Activated naive CD8-positive, alpha-beta T cell treated with anti-CD3 and anti-CD28 coated beads, Interleukin-2, amount 50 U/mL, for 24 hours (primary cell): ENCODE data around the gene LCP1.
"Not testable (repeated sequence)": the region's sequence is repeated elsewhere in the genome, so short reads cannot be mapped to it uniquely, and the experiment has no call there.

Source experiments
- ATAC-seq: fragments of 150-1000 bp; cut with Tn5 transposase; one replicate; pipeline ENCODE4 v1.10.0; 2021
- DNase-seq: peaks from one replicate; pipeline ENCODE4 v3.0.0; 2021
- H3K27ac Mint-ChIP-seq: one replicate; pipeline ENCODE4 v1.8.0; 2021; ENCODE audit warnings: mild to moderate bottlenecking, mixed read lengths
- H3K27me3 Mint-ChIP-seq: one replicate; pipeline ENCODE4 v1.8.0; 2021; ENCODE audit warnings: mixed read lengths
- H3K36me3 Mint-ChIP-seq: one replicate; pipeline ENCODE4 v1.8.0; 2021; ENCODE audit warnings: low read depth, mixed read lengths
- H3K4me1 Mint-ChIP-seq: one replicate; pipeline ENCODE4 v1.8.0; 2021; ENCODE audit warnings: mixed read lengths
- H3K4me3 Mint-ChIP-seq: one replicate; pipeline ENCODE4 v1.8.0; 2021; ENCODE audit warnings: mild to moderate bottlenecking, moderate library complexity, mixed read lengths
- H3K9me3 Mint-ChIP-seq: one replicate; pipeline ENCODE4 v1.8.0; 2021; ENCODE audit warnings: mixed read lengths

Gene LCP1

DNA sequence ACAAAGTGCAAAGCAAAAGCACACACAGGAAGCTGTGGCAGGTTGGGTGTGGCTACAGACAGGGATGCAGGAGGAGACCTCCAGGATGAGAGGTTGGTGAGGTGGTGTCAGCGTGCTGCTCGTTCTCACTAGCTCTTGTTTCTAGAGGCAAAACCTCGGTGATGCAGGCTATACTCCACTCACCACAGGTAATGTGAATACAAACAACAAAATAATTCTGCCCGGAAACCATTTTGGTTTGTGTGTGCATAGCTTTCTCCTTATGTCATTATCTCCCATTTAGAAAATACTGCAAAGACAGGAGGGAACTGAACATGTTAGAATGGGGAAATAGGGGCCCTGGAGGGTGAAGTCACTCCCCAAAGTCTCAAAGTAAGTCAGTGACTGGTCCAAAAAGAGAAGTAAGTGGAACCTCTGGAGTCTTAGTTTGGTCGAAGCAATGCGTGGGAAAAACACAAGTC lies 9.4 kb downstream of the LCP1 start:
- Mint-ChIP-seq H3K9me3 (no peaks in the 10 kb centered on the region), H3K27me3 (no peaks in the 10 kb centered on the region), H3K4me3 (peak overlapping the region; percentile 92), H3K36me3 (peaks cover 68% of the 10 kb centered on the region), H3K27ac (peak overlapping the region; percentile 96), H3K4me1 (peaks cover 99% of the 10 kb centered on the region)
- DNase-seq (peak; percentile 42), ATAC-seq (peak; percentile 11)

DNA sequence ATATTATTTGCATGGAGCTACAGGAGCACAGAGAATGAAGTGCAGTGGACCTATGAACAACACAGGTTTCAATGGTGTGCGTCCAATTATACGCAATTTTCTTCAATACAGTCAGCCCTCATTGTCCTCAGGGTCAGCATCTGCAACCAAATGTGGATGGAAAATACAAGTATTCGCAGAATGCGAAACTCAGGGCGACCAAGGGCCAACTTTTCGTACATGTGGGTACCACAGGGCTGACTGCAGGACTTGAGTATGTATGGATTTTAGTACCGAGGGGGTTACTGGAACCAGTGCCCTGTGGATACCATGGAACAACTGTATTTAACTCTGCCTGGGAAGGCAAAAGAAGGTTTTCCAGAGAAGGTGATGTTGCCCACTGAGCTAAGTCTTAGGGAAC lies 10.2 kb downstream of the LCP1 start:
- ATAC-seq, result no peak
- H3K27ac Mint-ChIP-seq, result peak overlapping the region; percentile 96
- H3K4me1 Mint-ChIP-seq, result peaks cover 100% of the 10 kb centered on the region
- peak overlapping the region; percentile 92 for H3K4me3 Mint-ChIP-seq
- H3K27me3 Mint-ChIP-seq, result no peaks in the 10 kb centered on the region
- DNase-seq, result no peak
- no peaks in the 10 kb centered on the region for H3K9me3 Mint-ChIP-seq
- H3K36me3 Mint-ChIP-seq, result peaks cover 69% of the 10 kb centered on the region

DNA sequence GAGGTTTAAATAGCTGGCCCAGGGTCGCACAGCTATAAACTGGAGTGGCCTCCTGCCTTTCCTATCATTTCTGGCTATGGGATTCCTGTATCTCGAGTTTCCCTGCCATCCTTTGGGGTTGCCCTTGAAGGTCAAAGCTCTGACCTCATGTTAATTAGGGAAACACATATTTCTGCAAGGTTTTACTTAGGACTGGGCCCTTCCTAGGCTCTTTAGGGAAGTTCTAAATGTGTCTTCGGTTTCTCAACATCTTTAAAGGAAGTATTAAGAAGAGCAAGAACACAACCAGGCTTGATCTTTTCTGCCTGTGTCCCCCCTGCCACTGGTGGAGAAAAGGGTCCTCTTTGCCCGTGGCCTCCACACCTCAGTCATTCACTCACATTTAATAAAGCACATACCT lies 10.8 kb downstream of the LCP1 start:
- Mint-ChIP-seq H3K27ac (peak overlapping the region; percentile 96), H3K36me3 (peaks cover 65% of the 10 kb centered on the region), H3K27me3 (no peaks in the 10 kb centered on the region), H3K9me3 (no peaks in the 10 kb centered on the region), H3K4me3 (peak overlapping the region; percentile 92), H3K4me1 (peaks cover 100% of the 10 kb centered on the region)
- ATAC-seq (no peak), DNase-seq (no peak)

DNA sequence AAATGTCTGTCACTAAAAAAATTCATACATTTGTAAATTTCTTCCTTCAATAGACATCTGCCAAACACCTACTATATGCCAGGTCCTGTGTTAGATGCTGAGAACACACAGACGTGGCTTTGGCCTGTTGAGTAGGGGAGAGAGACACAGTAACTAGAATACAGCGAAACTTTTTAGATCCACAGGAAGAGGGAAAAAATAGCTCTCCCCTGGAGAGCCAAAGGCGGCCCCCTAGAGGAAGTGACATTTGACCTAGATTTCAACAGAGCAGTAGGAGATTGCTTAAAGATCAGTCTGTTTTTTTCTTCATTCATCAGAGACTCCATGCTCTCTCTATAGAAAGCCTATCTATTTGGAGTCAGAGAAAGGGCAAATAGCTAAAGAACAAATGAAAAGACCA lies 11.3 kb downstream of the LCP1 start:
- H3K4me1 Mint-ChIP-seq, result peaks cover 100% of the 10 kb centered on the region
- H3K9me3 Mint-ChIP-seq, result no peaks in the 10 kb centered on the region
- no peaks in the 10 kb centered on the region for H3K27me3 Mint-ChIP-seq
- DNase-seq (no peak), ATAC-seq (no peak)
- peak overlapping the region; percentile 96 for H3K27ac Mint-ChIP-seq
- H3K36me3 Mint-ChIP-seq, result peaks cover 62% of the 10 kb centered on the region
- peak overlapping the region; percentile 92 for H3K4me3 Mint-ChIP-seq

DNA sequence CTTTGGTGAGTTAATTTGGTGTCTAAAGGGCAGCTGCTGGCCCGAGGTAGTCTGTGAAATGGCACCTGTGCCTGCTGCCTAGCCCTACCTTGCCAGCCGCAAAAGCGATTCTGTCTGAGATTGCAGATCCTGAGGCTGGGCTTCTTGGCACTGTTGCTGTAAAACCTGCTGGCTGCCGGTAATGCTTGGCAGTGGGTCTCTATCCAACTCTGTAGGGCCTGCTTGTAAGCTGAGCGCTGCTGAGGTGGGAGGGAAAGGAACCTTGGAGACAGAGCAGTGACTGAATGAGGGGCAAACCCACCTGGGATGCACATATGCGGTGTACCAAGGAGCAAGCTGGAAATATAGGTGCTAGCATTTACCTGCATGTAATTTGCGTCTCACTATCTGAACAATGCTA lies 11.7 kb downstream of the LCP1 start:
- H3K9me3 Mint-ChIP-seq, result no peaks in the 10 kb centered on the region
- peaks cover 57% of the 10 kb centered on the region for H3K36me3 Mint-ChIP-seq
- ATAC-seq (no peak), DNase-seq (no peak)
- peak overlapping the region; percentile 96 for H3K27ac Mint-ChIP-seq
- H3K4me1 Mint-ChIP-seq, result peaks cover 99% of the 10 kb centered on the region
- H3K27me3 Mint-ChIP-seq, result no peaks in the 10 kb centered on the region
- H3K4me3 Mint-ChIP-seq, result peak overlapping the region; percentile 92

DNA sequence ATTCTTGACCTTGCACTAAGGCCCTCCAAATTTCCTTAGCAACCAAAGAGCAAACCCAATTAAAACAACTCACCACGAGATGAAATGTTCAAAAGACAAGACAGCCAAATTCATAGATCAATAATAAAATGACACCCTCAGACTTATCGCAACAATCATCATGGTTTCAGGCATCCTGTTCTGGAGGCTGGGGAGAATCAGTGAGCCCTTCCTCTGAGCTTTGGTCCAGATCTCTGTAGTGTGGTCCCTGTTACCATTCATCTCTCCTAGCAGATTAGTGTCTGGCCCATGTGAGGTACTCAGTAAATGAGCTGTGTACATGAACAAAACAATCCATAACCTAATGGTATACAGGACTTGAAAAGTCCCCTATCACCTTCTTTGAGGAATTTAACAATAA lies 12.2 kb downstream of the LCP1 start:
- DNase-seq (no peak), ATAC-seq (no peak)
- Mint-ChIP-seq H3K36me3 (peaks cover 55% of the 10 kb centered on the region), H3K4me3 (peak overlapping the region; percentile 92), H3K4me1 (peaks cover 98% of the 10 kb centered on the region), H3K9me3 (no peaks in the 10 kb centered on the region), H3K27me3 (no peaks in the 10 kb centered on the region), H3K27ac (peak overlapping the region; percentile 96)

DNA sequence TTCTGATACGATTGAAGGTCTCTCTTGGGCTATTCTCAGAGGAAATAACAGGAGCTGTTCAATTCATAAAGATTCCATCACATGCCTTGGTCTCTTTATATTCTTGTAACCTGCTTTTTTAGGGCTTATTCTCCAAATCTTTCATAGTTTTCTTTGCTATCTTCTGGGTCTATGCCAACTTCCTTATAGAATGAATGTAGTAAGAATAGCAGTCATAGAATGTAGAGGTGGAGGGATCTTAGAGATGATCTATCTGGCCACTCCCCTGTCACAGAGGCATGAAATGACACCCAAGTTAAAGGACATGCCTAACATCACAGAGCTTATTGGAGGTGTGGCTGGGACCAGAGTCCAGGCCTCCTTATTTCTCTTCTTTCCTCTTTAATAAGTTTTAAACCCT lies 13.2 kb downstream of the LCP1 start:
- peak overlapping the region; percentile 96 for H3K27ac Mint-ChIP-seq
- no peaks in the 10 kb centered on the region for H3K27me3 Mint-ChIP-seq
- peak; percentile 25 for ATAC-seq
- DNase-seq, result no peak
- H3K4me3 Mint-ChIP-seq, result peak overlapping the region; percentile 92
- H3K36me3 Mint-ChIP-seq, result peaks cover 57% of the 10 kb centered on the region
- no peaks in the 10 kb centered on the region for H3K9me3 Mint-ChIP-seq
- H3K4me1 Mint-ChIP-seq, result peaks cover 98% of the 10 kb centered on the region

DNA sequence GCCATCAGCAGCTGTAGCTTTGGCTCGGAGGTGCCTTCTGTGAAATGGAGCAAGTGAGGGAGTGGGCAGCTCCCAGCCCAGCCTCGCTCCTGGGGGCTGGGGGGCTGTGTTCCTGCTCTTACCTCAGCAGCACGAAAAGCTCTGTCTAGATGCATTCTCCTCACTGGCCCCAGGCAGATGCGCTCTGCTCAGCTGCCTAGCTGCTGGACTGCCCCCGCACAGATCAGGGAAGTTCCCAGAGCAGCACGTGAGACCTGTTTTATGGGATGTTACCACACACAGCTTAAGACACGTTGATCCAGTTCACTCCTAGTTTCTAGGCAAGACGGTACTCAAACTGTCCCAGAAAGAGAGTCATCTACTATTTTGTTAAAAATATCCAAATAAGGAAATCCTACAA lies 13.6 kb downstream of the LCP1 start:
- peaks cover 60% of the 10 kb centered on the region for H3K36me3 Mint-ChIP-seq
- no peaks in the 10 kb centered on the region for H3K9me3 Mint-ChIP-seq
- H3K4me1 Mint-ChIP-seq, result peaks cover 95% of the 10 kb centered on the region
- peak overlapping the region; percentile 96 for H3K27ac Mint-ChIP-seq
- ATAC-seq (peak; percentile 52), DNase-seq (peak; percentile 55)
- H3K27me3 Mint-ChIP-seq, result no peaks in the 10 kb centered on the region
- H3K4me3 Mint-ChIP-seq, result peak overlapping the region; percentile 92

DNA sequence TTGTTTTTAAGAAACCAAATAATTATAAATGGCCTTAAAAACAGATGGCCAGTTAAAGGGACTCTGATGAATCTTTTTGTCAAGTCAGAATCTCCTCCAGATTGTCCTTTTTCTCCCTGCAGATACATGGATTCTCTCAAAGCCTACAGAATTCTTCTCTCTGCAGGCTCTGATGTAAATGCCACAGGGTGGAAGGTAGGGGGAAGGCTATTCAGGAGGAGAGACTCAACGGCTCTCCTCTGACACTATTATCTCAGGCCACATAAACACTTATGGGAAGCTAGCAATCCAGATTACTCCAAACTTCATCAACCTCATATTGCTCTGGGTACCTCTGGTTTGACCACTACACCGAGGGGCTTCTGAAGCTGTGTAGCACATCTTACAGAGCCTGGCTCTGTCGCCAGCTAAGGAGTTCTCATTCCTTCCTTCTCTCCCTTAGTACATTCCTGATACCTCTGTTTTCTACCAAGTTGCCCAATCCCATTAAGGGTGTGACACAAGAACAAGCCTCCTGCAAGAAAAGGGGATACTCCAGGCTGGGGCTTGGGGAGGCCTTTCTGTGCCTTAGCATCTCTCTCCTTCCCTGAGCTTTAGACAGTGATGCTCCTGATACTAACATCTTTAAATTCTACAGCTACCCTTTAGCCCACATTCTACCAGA lies 14.9 kb downstream of the LCP1 start:
- no peaks in the 10 kb centered on the region for H3K27me3 Mint-ChIP-seq
- no peaks in the 10 kb centered on the region for H3K9me3 Mint-ChIP-seq
- ATAC-seq, result no peak
- H3K4me3 Mint-ChIP-seq, result peak overlapping the region; percentile 92
- no peak for DNase-seq
- peaks cover 89% of the 10 kb centered on the region for H3K4me1 Mint-ChIP-seq
- H3K27ac Mint-ChIP-seq, result peak overlapping the region; percentile 96
- H3K36me3 Mint-ChIP-seq, result peaks cover 59% of the 10 kb centered on the region

DNA sequence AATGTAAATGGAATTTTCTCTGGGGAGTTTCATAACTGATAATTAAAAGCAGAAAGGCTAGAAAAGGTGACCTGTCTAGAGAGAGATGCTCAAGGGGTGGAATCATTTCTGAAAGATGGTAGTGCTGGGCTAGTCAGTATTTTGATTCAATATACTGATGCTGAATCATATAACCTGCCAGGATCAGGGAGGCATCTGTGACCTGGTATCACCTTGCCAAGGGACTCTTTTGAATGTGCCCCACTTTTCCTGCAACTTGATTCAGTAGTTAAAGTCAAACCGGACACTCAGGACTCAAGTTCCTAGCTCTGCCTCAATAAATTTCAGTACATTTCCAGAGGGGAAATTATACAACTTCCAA lies 15.8 kb downstream of the LCP1 start:
- peaks cover 89% of the 10 kb centered on the region for H3K4me1 Mint-ChIP-seq
- no peaks in the 10 kb centered on the region for H3K27me3 Mint-ChIP-seq
- peak overlapping the region; percentile 92 for H3K4me3 Mint-ChIP-seq
- ATAC-seq (peak; percentile 25), DNase-seq (no peak)
- peaks cover 63% of the 10 kb centered on the region for H3K36me3 Mint-ChIP-seq
- H3K27ac Mint-ChIP-seq, result peak overlapping the region; percentile 96
- H3K9me3 Mint-ChIP-seq, result no peaks in the 10 kb centered on the region

DNA sequence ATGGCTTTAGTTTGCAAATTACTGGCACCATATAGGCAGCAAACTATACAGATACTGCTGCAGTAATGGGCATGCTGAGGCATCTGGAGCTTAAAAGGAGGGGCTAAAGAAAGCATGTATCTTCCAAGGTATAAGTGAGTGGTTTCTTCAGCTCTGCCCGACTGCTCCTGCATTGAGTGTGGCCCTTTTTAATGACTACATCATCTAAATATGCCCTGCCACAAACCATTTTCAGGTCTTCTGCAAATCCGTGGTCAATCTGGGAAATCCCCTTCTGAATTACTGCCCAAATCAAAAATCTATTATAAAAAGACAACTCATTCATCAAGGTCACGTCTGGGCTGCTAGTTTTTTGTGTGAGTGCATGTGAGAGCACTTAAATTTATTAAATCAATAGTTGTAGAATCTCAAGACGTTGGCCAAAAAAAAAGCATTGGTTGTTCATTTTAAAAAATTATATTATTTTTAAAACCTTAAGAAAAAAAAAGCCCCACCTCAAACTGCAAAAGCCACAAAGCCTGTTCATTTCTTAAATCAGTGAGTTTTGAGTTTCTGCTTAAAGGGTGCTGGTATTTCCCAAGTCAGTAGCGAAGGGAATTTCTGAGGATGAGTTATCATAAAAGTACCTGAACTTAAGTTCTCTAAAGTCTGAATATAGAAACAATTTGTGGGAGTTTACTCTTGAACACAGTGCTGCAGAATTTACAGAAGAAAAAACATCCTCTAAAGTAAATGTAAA lies 16.3 kb downstream of the LCP1 start:
- ATAC-seq (peak; percentile 89), DNase-seq (peak; percentile 46)
- Mint-ChIP-seq H3K27me3 (no peaks in the 10 kb centered on the region), H3K27ac (peak overlapping the region; percentile 96), H3K36me3 (peaks cover 59% of the 10 kb centered on the region), H3K9me3 (no peaks in the 10 kb centered on the region), H3K4me1 (peaks cover 88% of the 10 kb centered on the region), H3K4me3 (peak overlapping the region; percentile 92)

DNA sequence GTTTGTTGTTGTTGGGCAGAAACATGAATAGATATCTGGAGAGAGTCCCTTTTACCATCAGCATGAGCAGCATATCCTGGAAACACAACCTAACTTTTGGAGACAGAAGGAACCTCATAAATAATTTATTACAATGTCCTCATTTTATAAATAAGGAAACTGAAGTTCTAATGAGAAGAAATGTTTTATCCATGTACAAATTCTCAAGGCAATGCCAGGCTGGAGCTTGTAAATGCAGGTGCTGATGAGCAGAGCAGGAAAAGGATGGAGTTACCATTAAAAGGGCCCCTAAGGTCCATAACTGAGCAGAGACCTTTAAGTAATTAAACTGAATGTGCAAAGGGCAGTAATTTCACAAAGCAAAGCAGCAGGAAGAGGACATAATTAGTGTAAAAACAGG lies 17.3 kb downstream of the LCP1 start:
- peak overlapping the region; percentile 81 for H3K27ac Mint-ChIP-seq
- DNase-seq (no peak), ATAC-seq (no peak)
- no peaks in the 10 kb centered on the region for H3K9me3 Mint-ChIP-seq
- H3K4me1 Mint-ChIP-seq, result peaks cover 88% of the 10 kb centered on the region
- H3K36me3 Mint-ChIP-seq, result peaks cover 58% of the 10 kb centered on the region
- H3K27me3 Mint-ChIP-seq, result no peaks in the 10 kb centered on the region
- peak overlapping the region; percentile 64 for H3K4me3 Mint-ChIP-seq

DNA sequence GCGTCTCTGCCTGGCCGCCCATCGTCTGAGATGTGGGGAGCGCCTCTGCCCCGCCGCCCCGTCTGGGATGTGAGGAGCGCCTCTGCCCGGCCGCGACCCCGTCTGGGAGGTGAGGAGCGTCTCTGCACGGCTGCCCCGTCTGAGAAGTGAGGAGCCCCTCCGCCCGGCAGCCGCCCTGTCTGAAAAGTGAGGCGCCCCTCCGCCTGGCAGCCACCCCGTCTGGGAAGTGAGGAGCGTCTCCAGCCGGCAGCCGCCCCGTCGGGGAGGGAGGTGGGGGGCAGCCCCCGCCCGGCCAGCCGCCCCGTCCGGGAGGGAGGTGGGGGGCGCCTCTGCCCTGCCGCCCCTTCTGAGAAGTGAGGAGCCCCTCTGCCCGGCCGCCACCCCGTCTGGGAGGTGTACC lies 19.2 kb downstream of the LCP1 start:
- H3K4me3 Mint-ChIP-seq, H3K9me3 Mint-ChIP-seq, H3K27me3 Mint-ChIP-seq, DNase-seq, ATAC-seq: not testable (repeated sequence)
- peak overlapping the region; percentile 80 for H3K27ac Mint-ChIP-seq
- H3K4me1 Mint-ChIP-seq, result peaks cover 86% of the 10 kb centered on the region
- peaks cover 67% of the 10 kb centered on the region for H3K36me3 Mint-ChIP-seq

DNA sequence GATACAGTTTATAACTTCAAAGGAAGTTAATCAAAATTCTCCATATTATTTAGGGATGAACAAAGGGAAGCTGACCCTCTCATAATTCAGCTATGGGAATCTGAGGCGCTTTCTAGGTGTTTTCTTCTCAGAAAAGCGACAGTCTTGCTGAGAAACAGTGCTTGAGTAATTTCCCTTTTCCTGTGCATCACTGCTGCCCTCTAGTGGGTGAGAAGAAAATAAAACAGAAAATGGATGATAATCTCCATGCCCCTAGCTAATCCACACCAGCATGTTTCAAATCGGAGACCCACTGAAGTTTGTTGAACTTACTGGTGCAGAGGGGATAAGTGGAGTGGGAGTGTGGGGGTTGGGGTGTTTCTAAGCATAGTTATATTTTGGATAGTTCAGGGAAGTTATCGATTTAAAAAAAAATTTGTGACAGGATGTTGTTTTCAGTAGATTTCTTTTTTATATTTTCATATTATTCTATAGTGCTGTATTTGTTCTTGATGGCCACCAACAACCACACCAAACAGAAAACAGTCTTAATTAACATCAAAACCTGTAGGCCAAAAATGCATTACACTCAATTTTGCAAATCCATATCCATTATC lies 21.4 kb downstream of the LCP1 start:
- Mint-ChIP-seq H3K9me3 (no peaks in the 10 kb centered on the region), H3K27me3 (no peaks in the 10 kb centered on the region), H3K36me3 (peaks cover 74% of the 10 kb centered on the region), H3K27ac (peak overlapping the region; percentile 97), H3K4me1 (peaks cover 69% of the 10 kb centered on the region), H3K4me3 (peak overlapping the region; percentile 54)
- no peak for DNase-seq
- ATAC-seq, result peak; percentile 44

DNA sequence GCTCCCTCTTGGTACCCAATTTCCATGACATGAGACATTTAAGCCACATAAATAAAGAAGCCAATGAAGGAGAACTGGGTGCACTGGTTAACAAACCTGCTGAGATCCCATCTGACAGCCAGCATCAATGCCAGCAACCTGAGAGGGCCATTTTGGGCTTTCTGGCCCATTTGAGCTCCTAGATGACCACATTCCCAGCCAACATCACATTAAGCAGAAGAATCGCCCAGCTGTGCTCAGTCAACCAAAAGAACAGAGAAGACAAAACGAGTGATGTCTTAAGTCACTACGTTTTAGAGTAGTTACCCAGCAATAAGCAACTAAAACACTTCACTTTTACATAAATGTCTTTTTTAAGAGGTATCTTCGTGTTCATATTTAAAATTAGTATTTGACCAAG lies 21.9 kb downstream of the LCP1 start:
- DNase-seq (no peak), ATAC-seq (no peak)
- Mint-ChIP-seq H3K4me1 (peaks cover 68% of the 10 kb centered on the region), H3K4me3 (peak overlapping the region; percentile 54), H3K27ac (peak overlapping the region; percentile 97), H3K36me3 (peaks cover 77% of the 10 kb centered on the region), H3K27me3 (no peaks in the 10 kb centered on the region), H3K9me3 (no peaks in the 10 kb centered on the region)
